ENCODE measurements around the gene EML5.

Gene EML5

GRCh38 chr14:88792473-88793258, at the start of gene EML5:
Gene EML5, minus strand, starts transcription at chr14:88792953. Its CDS starts 450 bp downstream, at chr14:88792503.
- DNase-seq (ENCODE audit: low read depth, low spot score), result no peak
- H3K9ac ChIP-seq (ENCODE audit: insufficient read length), result peak within 1 kb of the TSS; percentile 37
- no peaks in the 10 kb centered on the region for H3K9me3 ChIP-seq (ENCODE audit: low read depth, low read length)
- H3K4me3 ChIP-seq, result peak within 1 kb of the TSS; percentile 81
- no peak within 1 kb of the TSS for H3K27ac ChIP-seq
- no peak for TF ChIP-seq POLR2AphosphoS5 (IDR thresholded peaks at IDR 0.05; ENCODE audit: borderline replicate concordance, low read depth, low read length)
- no peak for TF ChIP-seq EZH2 (IDR thresholded peaks at IDR 0.05)
- no peak for TF ChIP-seq FOXP2 (optimal IDR thresholded peaks at IDR 0.05; ENCODE audit: control extremely low read depth, extremely low read length, insufficient read depth)
- no peaks in the 10 kb centered on the region for H3K36me3 ChIP-seq (ENCODE audit: insufficient read depth, low read length)

DNA sequence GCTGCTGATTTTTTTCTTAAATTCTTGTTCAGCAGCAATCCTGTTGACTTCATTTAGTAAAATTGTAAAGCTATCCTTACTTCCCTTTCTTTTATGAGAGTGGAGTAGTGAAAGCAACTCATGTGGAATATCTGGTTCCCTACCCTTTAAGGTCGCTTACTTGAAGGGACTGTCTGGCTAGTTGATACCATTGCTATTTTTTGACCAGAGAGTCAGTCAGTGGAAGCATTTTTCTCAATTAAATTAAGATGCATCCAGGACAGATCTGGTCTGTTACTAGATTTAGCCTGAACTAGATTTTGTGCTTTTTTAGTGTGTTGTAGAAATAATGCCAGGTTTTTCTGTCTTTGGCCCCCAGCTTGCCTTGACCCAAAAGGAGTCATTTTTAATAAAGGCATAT, 49.7 kb upstream of the EML5 start:
- H3K27ac ChIP-seq, result no peak overlapping the region
- H3K9ac ChIP-seq (ENCODE audit: insufficient read length), result no peak overlapping the region

DNA sequence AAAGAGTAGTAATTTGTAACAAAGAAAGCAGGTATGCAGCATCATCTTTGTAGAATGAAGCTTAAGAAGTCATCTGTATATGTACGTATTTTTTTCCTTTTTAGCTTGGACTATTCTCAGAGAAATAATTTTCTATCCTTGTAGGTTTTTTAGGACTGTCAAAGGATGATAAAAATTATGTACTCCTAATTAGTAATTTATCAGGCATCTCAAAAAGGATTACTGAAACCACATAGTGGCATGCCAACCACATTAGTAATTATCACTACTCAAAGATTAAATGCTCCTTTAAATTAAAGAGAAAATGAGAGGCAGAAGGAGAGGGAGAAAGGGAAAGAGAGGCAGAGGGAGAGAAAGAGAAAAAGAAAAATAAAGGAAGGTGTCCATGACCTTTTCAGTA, 49.0 kb upstream of the EML5 start:
- H3K4me3 ChIP-seq, result no peak overlapping the region
- H3K36me3 ChIP-seq (ENCODE audit: insufficient read depth, low read length), result no peaks in the 10 kb centered on the region
- no peak overlapping the region for H3K27ac ChIP-seq
- H3K9me3 ChIP-seq (ENCODE audit: low read depth, low read length), result no peaks in the 10 kb centered on the region
- TF ChIP-seq POLR2AphosphoS5 (IDR thresholded peaks at IDR 0.05; ENCODE audit: borderline replicate concordance, low read depth, low read length) (no peak), FOXP2 (optimal IDR thresholded peaks at IDR 0.05; ENCODE audit: control extremely low read depth, extremely low read length, insufficient read depth) (no peak), EZH2 (IDR thresholded peaks at IDR 0.05) (no peak)
- H3K9ac ChIP-seq (ENCODE audit: insufficient read length), result no peak overlapping the region
- DNase-seq (ENCODE audit: low read depth, low spot score), result no peak

More for the DNA sequence above, 49.7 kb upstream of the EML5 start:
- Histone ChIP-seq H3K9me3 (ENCODE audit: low read depth, low read length) (no peaks in the 10 kb centered on the region), H3K4me3 (no peak overlapping the region), H3K36me3 (ENCODE audit: insufficient read depth, low read length) (no peaks in the 10 kb centered on the region)
- TF ChIP-seq POLR2AphosphoS5 (IDR thresholded peaks at IDR 0.05; ENCODE audit: borderline replicate concordance, low read depth, low read length) (no peak), FOXP2 (optimal IDR thresholded peaks at IDR 0.05; ENCODE audit: control extremely low read depth, extremely low read length, insufficient read depth) (no peak), EZH2 (IDR thresholded peaks at IDR 0.05) (no peak)
- no peak for DNase-seq (ENCODE audit: low read depth, low spot score)

DNA sequence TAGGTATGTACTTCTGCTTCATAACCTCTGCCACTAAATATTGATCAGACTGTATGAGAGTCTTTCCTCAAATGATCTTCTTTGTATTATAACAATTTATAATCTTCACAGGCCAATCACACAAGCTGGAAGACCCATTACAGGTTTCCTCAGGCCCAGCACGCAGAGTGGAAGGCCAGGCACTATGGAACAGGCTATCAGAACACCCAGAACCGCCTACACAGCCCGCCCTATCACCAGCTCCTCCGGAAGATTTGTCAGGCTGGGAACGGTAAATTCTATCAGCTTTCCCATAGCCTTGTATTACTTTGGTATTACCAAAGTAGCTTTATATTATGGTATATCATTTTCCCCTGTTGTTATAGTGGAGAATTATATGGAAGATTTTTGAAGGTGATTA, 48.2 kb upstream of the EML5 start:
- Histone ChIP-seq H3K9ac (ENCODE audit: insufficient read length) (no peak overlapping the region), H3K9me3 (ENCODE audit: low read depth, low read length) (no peaks in the 10 kb centered on the region), H3K4me3 (no peak overlapping the region), H3K36me3 (ENCODE audit: insufficient read depth, low read length) (no peaks in the 10 kb centered on the region), H3K27ac (no peak overlapping the region)
- TF ChIP-seq EZH2 (IDR thresholded peaks at IDR 0.05), result no peak
- DNase-seq (ENCODE audit: low read depth, low spot score), result no peak

GRCh38 chr14:88838015-88838414, 45.3 kb upstream of the EML5 start:
- H3K36me3 ChIP-seq (ENCODE audit: insufficient read depth, low read length), result no peaks in the 10 kb centered on the region
- H3K4me3 ChIP-seq, result no peak overlapping the region
- TF ChIP-seq POLR2AphosphoS5 (IDR thresholded peaks at IDR 0.05; ENCODE audit: borderline replicate concordance, low read depth, low read length) (no peak), EZH2 (IDR thresholded peaks at IDR 0.05) (no peak)
- H3K27ac ChIP-seq, result no peak overlapping the region
- H3K9ac ChIP-seq (ENCODE audit: insufficient read length), result no peak overlapping the region
- DNase-seq (ENCODE audit: low read depth, low spot score), result no peak
- H3K9me3 ChIP-seq (ENCODE audit: low read depth, low read length), result no peaks in the 10 kb centered on the region

- Histone ChIP-seq H3K27ac (no peak overlapping the region), H3K36me3 (ENCODE audit: insufficient read depth, low read length) (no peaks in the 10 kb centered on the region), H3K4me3 (no peak overlapping the region), H3K9me3 (ENCODE audit: low read depth, low read length) (no peaks in the 10 kb centered on the region), H3K9ac (ENCODE audit: insufficient read length) (no peak overlapping the region)
- TF ChIP-seq FOXP2 (optimal IDR thresholded peaks at IDR 0.05; ENCODE audit: control extremely low read depth, extremely low read length, insufficient read depth) (no peak), EZH2 (IDR thresholded peaks at IDR 0.05) (no peak), POLR2AphosphoS5 (IDR thresholded peaks at IDR 0.05; ENCODE audit: borderline replicate concordance, low read depth, low read length) (no peak)
- no peak for DNase-seq (ENCODE audit: low read depth, low spot score)
These were observed 44.7 kb upstream of the EML5 start for GRCh38 chr14:88837495-88837894.

DNA sequence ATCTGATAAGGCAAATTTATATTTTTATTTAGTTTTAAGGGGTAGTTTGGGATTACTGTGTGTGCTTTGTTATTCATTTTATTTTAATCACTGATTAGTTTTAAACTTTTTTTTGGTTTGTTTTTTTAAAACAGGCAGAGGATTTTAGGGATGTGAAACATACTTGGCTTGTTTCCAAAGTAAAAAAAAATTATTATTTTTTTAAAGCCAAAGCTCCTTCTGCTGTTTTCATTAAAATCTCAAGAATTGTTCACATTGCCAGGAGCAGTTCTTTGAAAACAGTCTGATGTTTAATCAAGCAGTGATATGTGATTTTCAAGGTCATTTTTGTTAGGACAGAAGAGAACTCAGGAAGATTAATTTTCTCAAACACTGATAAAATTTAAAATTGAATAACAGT, 42.9 kb upstream of the EML5 start:
- Histone ChIP-seq H3K27ac (no peak overlapping the region), H3K9ac (ENCODE audit: insufficient read length) (no peak overlapping the region), H3K36me3 (ENCODE audit: insufficient read depth, low read length) (no peaks in the 10 kb centered on the region), H3K4me3 (no peak overlapping the region), H3K9me3 (ENCODE audit: low read depth, low read length) (no peaks in the 10 kb centered on the region)
- TF ChIP-seq FOXP2 (optimal IDR thresholded peaks at IDR 0.05; ENCODE audit: control extremely low read depth, extremely low read length, insufficient read depth), result no peak
- no peak for TF ChIP-seq EZH2 (IDR thresholded peaks at IDR 0.05)
- no peak for TF ChIP-seq POLR2AphosphoS5 (IDR thresholded peaks at IDR 0.05; ENCODE audit: borderline replicate concordance, low read depth, low read length)
- no peak for DNase-seq (ENCODE audit: low read depth, low spot score)

DNA sequence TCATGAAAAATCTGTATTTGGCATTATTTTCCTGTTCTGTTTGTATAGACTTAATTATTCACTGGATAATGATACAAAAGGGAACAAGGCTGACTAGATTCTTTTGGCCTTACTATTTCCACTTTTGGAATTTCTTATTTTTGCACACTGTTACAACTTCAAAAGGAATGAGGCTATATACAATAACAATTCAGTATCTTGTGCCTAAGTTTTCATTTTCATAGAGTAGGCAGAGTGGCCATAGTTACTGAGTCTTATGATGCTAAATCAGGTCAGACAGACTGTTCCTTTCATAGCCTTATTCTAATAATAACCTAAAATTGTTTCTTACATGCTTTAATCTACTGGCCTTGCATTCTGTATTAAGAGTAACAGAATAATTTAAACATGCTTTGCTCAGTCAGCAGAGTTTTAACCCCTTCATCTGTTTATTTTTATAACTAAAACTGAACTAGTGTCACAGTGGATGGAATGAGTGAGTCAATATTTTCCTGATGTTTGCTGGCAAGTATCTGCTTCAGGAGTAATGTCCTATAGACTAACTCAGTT, 42.2 kb upstream of the EML5 start:
- Histone ChIP-seq H3K36me3 (ENCODE audit: insufficient read depth, low read length) (no peaks in the 10 kb centered on the region), H3K9ac (ENCODE audit: insufficient read length) (no peak overlapping the region), H3K27ac (no peak overlapping the region), H3K9me3 (ENCODE audit: low read depth, low read length) (no peaks in the 10 kb centered on the region), H3K4me3 (no peak overlapping the region)
- no peak for TF ChIP-seq EZH2 (IDR thresholded peaks at IDR 0.05)
- no peak for DNase-seq (ENCODE audit: low read depth, low spot score)

GRCh38 chr14:88831284-88831683, 38.5 kb upstream of the EML5 start:
- no peak for DNase-seq (ENCODE audit: low read depth, low spot score)
- no peak overlapping the region for H3K9ac ChIP-seq (ENCODE audit: insufficient read length)
- TF ChIP-seq FOXP2 (optimal IDR thresholded peaks at IDR 0.05; ENCODE audit: control extremely low read depth, extremely low read length, insufficient read depth) (no peak), EZH2 (IDR thresholded peaks at IDR 0.05) (no peak), POLR2AphosphoS5 (IDR thresholded peaks at IDR 0.05; ENCODE audit: borderline replicate concordance, low read depth, low read length) (no peak)

More at GRCh38 chr14:88831284-88831683, 38.5 kb upstream of the EML5 start:
- Histone ChIP-seq H3K4me3 (no peak overlapping the region), H3K27ac (no peak overlapping the region), H3K9me3 (ENCODE audit: low read depth, low read length) (no peaks in the 10 kb centered on the region), H3K36me3 (ENCODE audit: insufficient read depth, low read length) (no peaks in the 10 kb centered on the region)
